Measurements from ENCODE around the gene CACNA1F. TPM values are rescaled to one million over a fixed set of nuclear protein-coding genes. Genes with fewer than 3 reads are reported as not detected.

Gene CACNA1F
- total and polyA plus RNA-seq, 9 of the 15 experiments (the other 6 are each of a cell fraction or from before 2014, with no cell fraction given) = under 0.01 to 0.41 (median 0.03) TPM; not detected in 3

DNA sequence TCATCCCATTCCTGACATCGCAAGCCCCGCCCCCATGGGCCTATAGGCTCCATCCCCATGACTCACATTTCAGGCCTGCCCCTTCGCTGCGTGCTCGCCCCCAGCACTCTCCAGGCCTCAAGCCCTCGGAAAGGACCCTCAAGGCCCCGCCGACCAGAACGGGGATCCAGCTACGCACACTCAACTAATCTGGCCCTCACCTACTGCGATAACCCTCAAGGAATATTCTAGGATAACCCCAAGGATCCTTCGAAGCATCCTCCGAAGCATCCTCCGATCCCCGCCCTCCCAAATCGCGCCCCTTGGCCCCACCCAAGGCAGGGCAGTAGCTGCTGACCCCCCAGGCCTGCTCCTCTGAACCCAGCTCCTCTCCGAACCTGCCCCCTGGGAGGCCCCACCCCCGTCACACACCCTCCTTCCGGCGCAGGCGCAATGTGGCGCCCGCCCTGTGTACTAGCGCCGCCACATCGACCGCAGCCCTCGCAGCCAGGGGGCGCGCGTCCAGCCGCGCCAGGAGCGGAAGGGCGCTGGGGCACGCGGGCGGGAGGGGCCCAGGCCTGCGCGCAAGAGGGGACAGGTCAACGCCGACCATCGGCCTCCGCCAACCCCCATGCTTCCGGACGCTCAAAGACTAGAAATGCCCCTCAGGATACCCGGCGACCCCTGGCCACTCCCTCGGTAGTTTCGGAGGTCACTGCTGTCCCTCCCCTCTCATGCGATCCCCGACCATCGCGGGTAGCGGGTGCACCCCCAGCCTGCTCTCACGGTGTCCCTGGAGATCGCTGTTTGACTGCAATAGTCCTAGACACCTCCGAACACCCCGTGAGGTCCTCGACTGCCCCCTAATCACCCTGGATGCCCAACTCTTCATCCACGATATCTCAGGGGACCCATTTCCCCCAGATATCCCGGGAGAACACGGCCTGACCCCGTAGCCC lies 77.0 kb downstream of the CACNA1F start (continued):
- TF ChIP-seq, protein P1, sequence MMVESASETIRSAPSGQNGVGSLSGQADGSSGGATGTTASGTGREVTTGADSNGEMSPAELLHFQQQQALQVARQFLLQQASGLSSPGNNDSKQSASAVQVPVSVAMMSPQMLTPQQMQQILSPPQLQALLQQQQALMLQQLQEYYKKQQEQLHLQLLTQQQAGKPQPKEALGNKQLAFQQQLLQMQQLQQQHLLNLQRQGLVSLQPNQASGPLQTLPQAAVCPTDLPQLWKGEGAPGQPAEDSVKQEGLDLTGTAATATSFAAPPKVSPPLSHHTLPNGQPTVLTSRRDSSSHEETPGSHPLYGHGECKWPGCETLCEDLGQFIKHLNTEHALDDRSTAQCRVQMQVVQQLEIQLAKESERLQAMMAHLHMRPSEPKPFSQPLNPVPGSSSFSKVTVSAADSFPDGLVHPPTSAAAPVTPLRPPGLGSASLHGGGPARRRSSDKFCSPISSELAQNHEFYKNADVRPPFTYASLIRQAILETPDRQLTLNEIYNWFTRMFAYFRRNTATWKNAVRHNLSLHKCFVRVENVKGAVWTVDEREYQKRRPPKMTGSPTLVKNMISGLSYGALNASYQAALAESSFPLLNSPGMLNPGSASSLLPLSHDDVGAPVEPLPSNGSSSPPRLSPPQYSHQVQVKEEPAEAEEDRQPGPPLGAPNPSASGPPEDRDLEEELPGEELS (CRISPR knock-in tag; IDR thresholded peaks at IDR 0.05; ENCODE audit: borderline replicate concordance) = peak; percentile 94
- TF ChIP-seq, protein P2, sequence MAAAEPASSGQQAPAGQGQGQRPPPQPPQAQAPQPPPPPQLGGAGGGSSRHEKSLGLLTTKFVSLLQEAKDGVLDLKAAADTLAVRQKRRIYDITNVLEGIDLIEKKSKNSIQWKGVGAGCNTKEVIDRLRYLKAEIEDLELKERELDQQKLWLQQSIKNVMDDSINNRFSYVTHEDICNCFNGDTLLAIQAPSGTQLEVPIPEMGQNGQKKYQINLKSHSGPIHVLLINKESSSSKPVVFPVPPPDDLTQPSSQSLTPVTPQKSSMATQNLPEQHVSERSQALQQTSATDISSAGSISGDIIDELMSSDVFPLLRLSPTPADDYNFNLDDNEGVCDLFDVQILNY (CRISPR knock-in tag; IDR thresholded peaks at IDR 0.05) = 0 out of 2 replicates have a peak, but pooled peaks have one; percentile 35
- TF ChIP-seq NR3C1 (CRISPR knock-in tag; IDR thresholded peaks at IDR 0.05) (peak; percentile 88), SPI1 (IDR thresholded peaks at IDR 0.05; ENCODE audit: borderline replicate concordance, low read depth, low read length) (0 out of 2 replicates have a peak, but pooled peaks have one; percentile 11), PRPF4 (IDR thresholded peaks at IDR 0.05; ENCODE audit: insufficient read depth, low read depth, low read length, poor library complexity, severe bottlenecking) (no peak), CTBP1 (IDR thresholded peaks at IDR 0.05; ENCODE audit: borderline replicate concordance) (peak; percentile 45; the same call in 1 of the 2 replicates), TCF3 (CRISPR knock-in tag; IDR thresholded peaks at IDR 0.05) (0 out of 2 replicates have a peak, but pooled peaks have one; percentile 8), ESRRA (IDR thresholded peaks at IDR 0.05; ENCODE audit: borderline replicate concordance, low read depth) (peak; percentile 67; the same call in 1 of the 2 replicates), ZEB2 (IDR thresholded peaks at IDR 0.05) (no peak), MBD2 (IDR thresholded peaks at IDR 0.05; ENCODE audit: borderline replicate concordance, low read depth) (0 out of 2 replicates have a peak, but pooled peaks have one; percentile 43), RNF2 (IDR thresholded peaks at IDR 0.05) (peak; percentile 84), FOXP1 (CRISPR knock-in tag; IDR thresholded peaks at IDR 0.05) (peak; percentile 97), MEIS2 (IDR thresholded peaks at IDR 0.05; ENCODE audit: partially characterized antibody) (peak; percentile 54), ZNF766 (CRISPR knock-in tag; conservative IDR thresholded peaks at IDR 0.05) (peak; percentile 59; the same call in 1 of the 2 replicates), LARP7 (IDR thresholded peaks at IDR 0.05) (no peak), CXXC5 (CRISPR knock-in tag; IDR thresholded peaks at IDR 0.05) (peak; percentile 89)
- TF ChIP-seq, protein P3, sequence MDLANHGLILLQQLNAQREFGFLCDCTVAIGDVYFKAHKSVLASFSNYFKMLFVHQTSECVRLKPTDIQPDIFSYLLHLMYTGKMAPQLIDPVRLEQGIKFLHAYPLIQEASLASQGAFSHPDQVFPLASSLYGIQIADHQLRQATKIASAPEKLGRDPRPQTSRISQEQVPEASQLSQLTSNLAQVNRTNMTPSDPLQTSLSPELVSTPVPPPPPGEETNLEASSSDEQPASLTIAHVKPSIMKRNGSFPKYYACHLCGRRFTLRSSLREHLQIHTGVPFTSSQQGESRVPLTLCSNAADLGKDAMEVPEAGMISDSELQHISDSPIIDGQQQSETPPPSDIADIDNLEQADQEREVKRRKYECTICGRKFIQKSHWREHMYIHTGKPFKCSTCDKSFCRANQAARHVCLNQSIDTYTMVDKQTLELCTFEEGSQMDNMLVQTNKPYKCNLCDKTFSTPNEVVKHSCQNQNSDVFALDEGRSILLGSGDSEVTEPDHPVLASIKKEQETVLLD (IDR thresholded peaks at IDR 0.05) = 0 out of 2 replicates have a peak, but pooled peaks have one; percentile 25
- TF ChIP-seq, protein P4, sequence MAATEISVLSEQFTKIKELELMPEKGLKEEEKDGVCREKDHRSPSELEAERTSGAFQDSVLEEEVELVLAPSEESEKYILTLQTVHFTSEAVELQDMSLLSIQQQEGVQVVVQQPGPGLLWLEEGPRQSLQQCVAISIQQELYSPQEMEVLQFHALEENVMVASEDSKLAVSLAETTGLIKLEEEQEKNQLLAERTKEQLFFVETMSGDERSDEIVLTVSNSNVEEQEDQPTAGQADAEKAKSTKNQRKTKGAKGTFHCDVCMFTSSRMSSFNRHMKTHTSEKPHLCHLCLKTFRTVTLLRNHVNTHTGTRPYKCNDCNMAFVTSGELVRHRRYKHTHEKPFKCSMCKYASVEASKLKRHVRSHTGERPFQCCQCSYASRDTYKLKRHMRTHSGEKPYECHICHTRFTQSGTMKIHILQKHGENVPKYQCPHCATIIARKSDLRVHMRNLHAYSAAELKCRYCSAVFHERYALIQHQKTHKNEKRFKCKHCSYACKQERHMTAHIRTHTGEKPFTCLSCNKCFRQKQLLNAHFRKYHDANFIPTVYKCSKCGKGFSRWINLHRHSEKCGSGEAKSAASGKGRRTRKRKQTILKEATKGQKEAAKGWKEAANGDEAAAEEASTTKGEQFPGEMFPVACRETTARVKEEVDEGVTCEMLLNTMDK (IDR thresholded peaks at IDR 0.05; ENCODE audit: borderline replicate concordance, insufficient read depth, low read depth, low read length, poor library complexity, severe bottlenecking) = peak; percentile 97
- TF ChIP-seq, protein P5, sequence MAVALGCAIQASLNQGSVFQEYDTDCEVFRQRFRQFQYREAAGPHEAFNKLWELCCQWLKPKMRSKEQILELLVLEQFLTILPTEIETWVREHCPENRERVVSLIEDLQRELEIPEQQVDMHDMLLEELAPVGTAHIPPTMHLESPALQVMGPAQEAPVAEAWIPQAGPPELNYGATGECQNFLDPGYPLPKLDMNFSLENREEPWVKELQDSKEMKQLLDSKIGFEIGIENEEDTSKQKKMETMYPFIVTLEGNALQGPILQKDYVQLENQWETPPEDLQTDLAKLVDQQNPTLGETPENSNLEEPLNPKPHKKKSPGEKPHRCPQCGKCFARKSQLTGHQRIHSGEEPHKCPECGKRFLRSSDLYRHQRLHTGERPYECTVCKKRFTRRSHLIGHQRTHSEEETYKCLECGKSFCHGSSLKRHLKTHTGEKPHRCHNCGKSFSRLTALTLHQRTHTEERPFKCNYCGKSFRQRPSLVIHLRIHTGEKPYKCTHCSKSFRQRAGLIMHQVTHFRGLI (CRISPR knock-in tag; IDR thresholded peaks at IDR 0.05) = no peak
